Heart left ventricle (tissue), 13 donors: ENCODE measurements around the gene ITPR2.

Experiments
- CTCF ChIP-seq, 12 donors: fragments of 200-600 bp; sonication (generic) in 4 of 12; IDR thresholded peaks; one replicate each; pipeline versions ENCODE4 v1.5.0 to v1.8.0; 2018 to 2022; ENCODE audit warnings: antibody characterized with exemption in 12 of 12, mild to moderate bottlenecking in 5 of 12
- POLR2A ChIP-seq, 2 donors: fragments of 450-650 bp; IDR thresholded peaks; one replicate each; pipeline ENCODE4 v1.6.1; 2017; ENCODE audit warnings: antibody characterized with exemption in 2 of 2, mild to moderate bottlenecking in 2 of 2, moderate library complexity in 2 of 2
- donor health status: ischemic (EF 13 %, LVEDD 7.1; RV severe dilation, severe dysfunction).
- donor health status: DM: no; HTN: yes; CAD: no.
- donor health status: DM: no; HTN: no; CAD: no.
- donor health status: ischemic (EF 25% LVEDD 6.9; RV normal size, moderate dysfunction).
- donor health status: ischemic (EF 25% LVEDD 5.7; RV mildly dilated, moderate dysfunction).
- donor health status: ischemic (EF 35%, LVEDD 5.7; RV mildly dilated, moderate dysfunction).
- donor health status: nonischemic (EF 11% LVEDD 7.7; RV severe dilation, severe dysfunction).
- donor health status: DM: yes; HTN: yes; CAD: no.
- donor health status: PGD.
- donor health status: ischemic (EF 29% LVEDD 5.4; RV normal size, mild dysfunction).
- donor health status: nonischemic (EF 23%, LVEDD 6.1; RV moderate dilation, normal function).

- TF ChIP-seq CTCF (IDR thresholded peaks at IDR 0.05), result no peak
- TF ChIP-seq POLR2A (IDR thresholded peaks at IDR 0.05), result no peak
Measured at GRCh38 chr12:26297396-26298070, 535.5 kb downstream of the ITPR2 start.
